HepG2 (cell line): ENCODE measurements around the gene AJM1. TPM values are rescaled to one million over a fixed set of nuclear protein-coding genes. Genes with fewer than 3 reads are reported as not detected.

Experiments
- BATF2 ChIP-seq: sonication (generic); formaldehyde crosslinking; IDR thresholded peaks from 2 replicates; pipeline ENCODE4 v1.8.0; 2022; ENCODE audit warnings: mild to moderate bottlenecking, missing genetic modification reagents, moderate library complexity
- GATA4 ChIP-seq: sonication (generic); IDR thresholded peaks from 2 replicates; pipeline ENCODE4 v1.6.1; 2016; ENCODE audit warnings: antibody characterized with exemption, low read depth, borderline replicate concordance
- HDAC6 ChIP-seq: fragments of 200-600 bp; sonication (generic); IDR thresholded peaks from 2 replicates; pipeline ENCODE4 v1.7.0; 2017; ENCODE audit warnings: mild to moderate bottlenecking, antibody characterized with exemption, low read length, low read depth
- KDM6A ChIP-seq: IDR thresholded peaks from 2 replicates; pipeline ENCODE4 v1.6.1; 2016; ENCODE audit warnings: low read depth
- MEIS1 ChIP-seq: sonication (generic); formaldehyde crosslinking; IDR thresholded peaks from 2 replicates; pipeline ENCODE4 v1.9.0; 2021; ENCODE audit warnings: mild to moderate bottlenecking, missing genetic modification reagents, moderate library complexity, borderline replicate concordance
- MYPOP ChIP-seq: sonication (generic); formaldehyde crosslinking; IDR thresholded peaks from 2 replicates; pipeline ENCODE4 v1.8.1; 2023; ENCODE audit warnings: mild to moderate bottlenecking, moderate library complexity, missing genetic modification reagents
- PBX3 ChIP-seq: sonication (generic); formaldehyde crosslinking; IDR thresholded peaks from 2 replicates; pipeline ENCODE4 v1.8.1; 2023; ENCODE audit warnings: missing genetic modification reagents, inconsistent platforms, borderline replicate concordance
- SETDB1 ChIP-seq: sonication (generic); formaldehyde crosslinking; IDR thresholded peaks from 2 replicates; pipeline ENCODE4 v1.5.1; 2020; ENCODE audit warnings: missing genetic modification reagents, mild to moderate bottlenecking, borderline replicate concordance
- SP5 ChIP-seq: IDR thresholded peaks from 2 replicates; pipeline ENCODE4 v1.6.1; 2016; ENCODE audit warnings: low read depth, borderline replicate concordance
- ZBTB33 ChIP-seq: sonication (generic); formaldehyde crosslinking; IDR thresholded peaks from 2 replicates; pipeline ENCODE4 v1.4.0; 2020; ENCODE audit warnings: missing genetic modification reagents
- polyA plus RNA-seq, 8 experiments: library from polyadenylated mRNA; depleted of rRNA in 3 of 8; stranded (reverse) in 7 of 8; unstranded in 1 of 8; fragments of >200 nt; fragmentation: Illumina TruSeq in 4 of 8; extraction: Trizol in 4 of 8; gene quantifications; 2 replicates each; pipeline versions ENCODE4 v1.2.1 to v1.2.3, GENCODE V29; 2011 to 2016; ENCODE audit warnings: low read depth in 4 of 8, missing spikeins in 1 of 8, mixed read lengths in 1 of 8; ENCODE audit not compliant: insufficient read depth in 1 of 8
- total RNA-seq, 5 experiments: library from RNA; depleted of rRNA; stranded (reverse); fragments of >200 nt; fragmentation: Illumina TruSeq; extraction: Trizol; gene quantifications; 2 replicates each; pipeline ENCODE4 v1.2.3, GENCODE V29; 2016; ENCODE audit warnings: low read depth in 1 of 5

Gene AJM1
- total and polyA plus RNA-seq, 2 of the 13 experiments (the other 11 are each of a cell fraction or from before 2014, with no cell fraction given): 1.1 to 1.2 TPM

- no peak for TF ChIP-seq HDAC6
- peak; percentile 70; the same call in 1 of the 2 replicates for TF ChIP-seq ZBTB33
- no peak for TF ChIP-seq GATA4
- no peak for TF ChIP-seq MYPOP (CRISPR knock-in tag)
- no peak for TF ChIP-seq SETDB1 (CRISPR knock-in tag)
- TF ChIP-seq BATF2 (CRISPR knock-in tag): no peak
- 0 out of 2 replicates have a peak, but pooled peaks have one; percentile 15 for TF ChIP-seq SP5 (CRISPR knock-in tag)
- TF ChIP-seq KDM6A (CRISPR knock-in tag): no peak
- TF ChIP-seq PBX3: no peak
- no peak for TF ChIP-seq MEIS1
These were observed 38.4 kb downstream of the AJM1 start (continued) for GRCh38 chr9:136880651-136881050.
